ENCODE results near the gene TXK.
A peak's percentile ranks its signal among the peaks of the same experiment; 100 is the strongest.

Gene TXK

GRCh38 chr4:48033825-48034413 is 100.1 kb downstream of the TXK start:
- H3K36me3 ChIP-seq (ENCODE audit: control insufficient read depth, insufficient read depth, low read length): peaks cover 9% of the 10 kb centered on the region
- no peaks in the 10 kb centered on the region for H3K9me3 ChIP-seq (ENCODE audit: control insufficient read depth, insufficient read depth, low read length)
- H3K27ac ChIP-seq (ENCODE audit: low read depth, low read length): no peak overlapping the region
- no peaks in the 10 kb centered on the region for H3K27me3 ChIP-seq (ENCODE audit: control insufficient read depth, insufficient read depth, low read length)
- H3K4me3 ChIP-seq (ENCODE audit: low read depth, low read length): no peak overlapping the region
- peaks cover 19% of the 10 kb centered on the region for H3K4me1 ChIP-seq (ENCODE audit: control insufficient read depth, insufficient read depth, low read length)
- H3K9ac ChIP-seq (ENCODE audit: low read depth, low read length): no peak overlapping the region

GRCh38 chr4:48033412-48033811 is 100.6 kb downstream of the TXK start:
- Histone ChIP-seq H3K4me3 (ENCODE audit: low read depth, low read length) (no peak overlapping the region), H3K9ac (ENCODE audit: low read depth, low read length) (no peak overlapping the region), H3K36me3 (ENCODE audit: control insufficient read depth, insufficient read depth, low read length) (peaks cover 9% of the 10 kb centered on the region), H3K27me3 (ENCODE audit: control insufficient read depth, insufficient read depth, low read length) (no peaks in the 10 kb centered on the region), H3K27ac (ENCODE audit: low read depth, low read length) (no peak overlapping the region), H3K4me1 (ENCODE audit: control insufficient read depth, insufficient read depth, low read length) (peaks cover 24% of the 10 kb centered on the region), H3K9me3 (ENCODE audit: control insufficient read depth, insufficient read depth, low read length) (no peaks in the 10 kb centered on the region)

GRCh38 chr4:48032721-48033120 is 101.3 kb downstream of the TXK start:
- no peak overlapping the region for H3K27ac ChIP-seq (ENCODE audit: low read depth, low read length)

GRCh38 chr4:48031802-48032525 is 102.1 kb downstream of the TXK start:
- no peak overlapping the region for H3K9ac ChIP-seq (ENCODE audit: low read depth, low read length)
- H3K9me3 ChIP-seq (ENCODE audit: control insufficient read depth, insufficient read depth, low read length): no peaks in the 10 kb centered on the region
- H3K36me3 ChIP-seq (ENCODE audit: control insufficient read depth, insufficient read depth, low read length): peaks cover 14% of the 10 kb centered on the region
- no peak overlapping the region for H3K27ac ChIP-seq (ENCODE audit: low read depth, low read length)
- H3K4me1 ChIP-seq (ENCODE audit: control insufficient read depth, insufficient read depth, low read length): peaks cover 38% of the 10 kb centered on the region
- H3K4me3 ChIP-seq (ENCODE audit: low read depth, low read length): no peak overlapping the region
- no peaks in the 10 kb centered on the region for H3K27me3 ChIP-seq (ENCODE audit: control insufficient read depth, insufficient read depth, low read length)

More at GRCh38 chr4:48032721-48033120, 101.3 kb downstream of the TXK start:
- Histone ChIP-seq H3K4me3 (ENCODE audit: low read depth, low read length) (no peak overlapping the region), H3K9me3 (ENCODE audit: control insufficient read depth, insufficient read depth, low read length) (no peaks in the 10 kb centered on the region), H3K27me3 (ENCODE audit: control insufficient read depth, insufficient read depth, low read length) (no peaks in the 10 kb centered on the region), H3K4me1 (ENCODE audit: control insufficient read depth, insufficient read depth, low read length) (peaks cover 31% of the 10 kb centered on the region), H3K36me3 (ENCODE audit: control insufficient read depth, insufficient read depth, low read length) (peaks cover 12% of the 10 kb centered on the region), H3K9ac (ENCODE audit: low read depth, low read length) (no peak overlapping the region)

GRCh38 chr4:48030470-48030869 is 103.6 kb downstream of the TXK start:
- peaks cover 14% of the 10 kb centered on the region for H3K36me3 ChIP-seq (ENCODE audit: control insufficient read depth, insufficient read depth, low read length)
- H3K9me3 ChIP-seq (ENCODE audit: control insufficient read depth, insufficient read depth, low read length): no peaks in the 10 kb centered on the region
- no peak overlapping the region for H3K4me3 ChIP-seq (ENCODE audit: low read depth, low read length)
- H3K9ac ChIP-seq (ENCODE audit: low read depth, low read length): no peak overlapping the region
- no peaks in the 10 kb centered on the region for H3K27me3 ChIP-seq (ENCODE audit: control insufficient read depth, insufficient read depth, low read length)
- H3K27ac ChIP-seq (ENCODE audit: low read depth, low read length): peak overlapping the region; percentile 58
- peaks cover 41% of the 10 kb centered on the region for H3K4me1 ChIP-seq (ENCODE audit: control insufficient read depth, insufficient read depth, low read length)

- H3K36me3 ChIP-seq (ENCODE audit: control insufficient read depth, insufficient read depth, low read length): peaks cover 20% of the 10 kb centered on the region
- peak overlapping the region; percentile 26; the same call in 1 of the 2 replicates for H3K4me3 ChIP-seq (ENCODE audit: low read depth, low read length)
- H3K27me3 ChIP-seq (ENCODE audit: control insufficient read depth, insufficient read depth, low read length): no peaks in the 10 kb centered on the region
Measured at GRCh38 chr4:48028696-48029095, 105.4 kb downstream of the TXK start.

GRCh38 chr4:48027653-48028052 is 106.4 kb downstream of the TXK start:
- Histone ChIP-seq H3K27me3 (ENCODE audit: control insufficient read depth, insufficient read depth, low read length) (no peaks in the 10 kb centered on the region), H3K36me3 (ENCODE audit: control insufficient read depth, insufficient read depth, low read length) (peaks cover 20% of the 10 kb centered on the region), H3K9me3 (ENCODE audit: control insufficient read depth, insufficient read depth, low read length) (no peaks in the 10 kb centered on the region), H3K4me1 (ENCODE audit: control insufficient read depth, insufficient read depth, low read length) (peaks cover 41% of the 10 kb centered on the region), H3K27ac (ENCODE audit: low read depth, low read length) (no peak overlapping the region), H3K4me3 (ENCODE audit: low read depth, low read length) (no peak overlapping the region), H3K9ac (ENCODE audit: low read depth, low read length) (no peak overlapping the region)

More at GRCh38 chr4:48028696-48029095, 105.4 kb downstream of the TXK start:
- Histone ChIP-seq H3K9ac (ENCODE audit: low read depth, low read length) (no peak overlapping the region), H3K9me3 (ENCODE audit: control insufficient read depth, insufficient read depth, low read length) (no peaks in the 10 kb centered on the region), H3K4me1 (ENCODE audit: control insufficient read depth, insufficient read depth, low read length) (peaks cover 41% of the 10 kb centered on the region), H3K27ac (ENCODE audit: low read depth, low read length) (peak overlapping the region; percentile 72)

GRCh38 chr4:48025005-48025404 is 109.0 kb downstream of the TXK start:
- Histone ChIP-seq H3K4me1 (ENCODE audit: control insufficient read depth, insufficient read depth, low read length) (peaks cover 33% of the 10 kb centered on the region), H3K4me3 (ENCODE audit: low read depth, low read length) (no peak overlapping the region), H3K27ac (ENCODE audit: low read depth, low read length) (no peak overlapping the region), H3K36me3 (ENCODE audit: control insufficient read depth, insufficient read depth, low read length) (peaks cover 20% of the 10 kb centered on the region), H3K27me3 (ENCODE audit: control insufficient read depth, insufficient read depth, low read length) (no peaks in the 10 kb centered on the region), H3K9ac (ENCODE audit: low read depth, low read length) (no peak overlapping the region), H3K9me3 (ENCODE audit: control insufficient read depth, insufficient read depth, low read length) (no peaks in the 10 kb centered on the region)

- Histone ChIP-seq H3K36me3 (ENCODE audit: control insufficient read depth, insufficient read depth, low read length) (peaks cover 20% of the 10 kb centered on the region), H3K9ac (ENCODE audit: low read depth, low read length) (no peak overlapping the region), H3K27me3 (ENCODE audit: control insufficient read depth, insufficient read depth, low read length) (no peaks in the 10 kb centered on the region), H3K27ac (ENCODE audit: low read depth, low read length) (no peak overlapping the region), H3K4me3 (ENCODE audit: low read depth, low read length) (no peak overlapping the region), H3K4me1 (ENCODE audit: control insufficient read depth, insufficient read depth, low read length) (peaks cover 29% of the 10 kb centered on the region), H3K9me3 (ENCODE audit: control insufficient read depth, insufficient read depth, low read length) (no peaks in the 10 kb centered on the region)
Measured at GRCh38 chr4:48024522-48024921, 109.5 kb downstream of the TXK start.

GRCh38 chr4:48022192-48022799 is 111.8 kb downstream of the TXK start:
- Histone ChIP-seq H3K27ac (ENCODE audit: low read depth, low read length) (no peak overlapping the region), H3K9me3 (ENCODE audit: control insufficient read depth, insufficient read depth, low read length) (no peaks in the 10 kb centered on the region), H3K4me3 (ENCODE audit: low read depth, low read length) (no peak overlapping the region), H3K27me3 (ENCODE audit: control insufficient read depth, insufficient read depth, low read length) (peaks cover 9% of the 10 kb centered on the region), H3K9ac (ENCODE audit: low read depth, low read length) (no peak overlapping the region), H3K36me3 (ENCODE audit: control insufficient read depth, insufficient read depth, low read length) (peaks cover 16% of the 10 kb centered on the region), H3K4me1 (ENCODE audit: control insufficient read depth, insufficient read depth, low read length) (peaks cover 6% of the 10 kb centered on the region)

GRCh38 chr4:48021100-48021499 is 113.0 kb downstream of the TXK start:
- Histone ChIP-seq H3K9me3 (ENCODE audit: control insufficient read depth, insufficient read depth, low read length) (no peaks in the 10 kb centered on the region), H3K27me3 (ENCODE audit: control insufficient read depth, insufficient read depth, low read length) (peaks cover 9% of the 10 kb centered on the region), H3K9ac (ENCODE audit: low read depth, low read length) (no peak overlapping the region)

More at GRCh38 chr4:48021100-48021499, 113.0 kb downstream of the TXK start:
- H3K27ac ChIP-seq (ENCODE audit: low read depth, low read length): no peak overlapping the region
- no peak overlapping the region for H3K4me3 ChIP-seq (ENCODE audit: low read depth, low read length)
- peaks cover 13% of the 10 kb centered on the region for H3K36me3 ChIP-seq (ENCODE audit: control insufficient read depth, insufficient read depth, low read length)
- peaks cover 4% of the 10 kb centered on the region; the same call in 1 of the 2 replicates for H3K4me1 ChIP-seq (ENCODE audit: control insufficient read depth, insufficient read depth, low read length)
